ENCODE results near the gene SNUPN.

The SNUPN gene

GRCh38 chr15:75656331-75656730, 30.8 kb upstream of the SNUPN start:
- Histone ChIP-seq H3K4me3 (ENCODE audit: low read depth, low read length, poor library complexity, severe bottlenecking) (no peak overlapping the region), H3F3A (ENCODE audit: insufficient read depth, low read length) (no peaks in the 10 kb centered on the region), H2AFZ (ENCODE audit: low read length) (no peak overlapping the region), H3K27me3 (ENCODE audit: insufficient read depth, low read length) (peaks cover 10% of the 10 kb centered on the region; the same call in 1 of the 2 replicates), H3K9me2 (ENCODE audit: low read depth, low read length) (no peaks in the 10 kb centered on the region), H3K4me2 (ENCODE audit: low read length) (no peak overlapping the region), H3K9ac (ENCODE audit: low read length) (no peak overlapping the region), H3K4me1 (ENCODE audit: insufficient read depth, low read length, severe bottlenecking) (no peaks in the 10 kb centered on the region), H4K20me1 (ENCODE audit: insufficient read depth, low read length) (no peaks in the 10 kb centered on the region), H3K36me3 (ENCODE audit: insufficient read depth, low read length) (no peaks in the 10 kb centered on the region), H3K9me3 (ENCODE audit: low read length) (no peaks in the 10 kb centered on the region), H3K79me2 (ENCODE audit: insufficient read depth, low read length) (no peaks in the 10 kb centered on the region), H3K27ac (ENCODE audit: low read depth, low read length, poor library complexity, severe bottlenecking) (no peak overlapping the region)
- TF ChIP-seq EZH2 (IDR thresholded peaks at IDR 0.05; ENCODE audit: borderline replicate concordance, low read length), result no peak
- TF ChIP-seq, protein P1, sequence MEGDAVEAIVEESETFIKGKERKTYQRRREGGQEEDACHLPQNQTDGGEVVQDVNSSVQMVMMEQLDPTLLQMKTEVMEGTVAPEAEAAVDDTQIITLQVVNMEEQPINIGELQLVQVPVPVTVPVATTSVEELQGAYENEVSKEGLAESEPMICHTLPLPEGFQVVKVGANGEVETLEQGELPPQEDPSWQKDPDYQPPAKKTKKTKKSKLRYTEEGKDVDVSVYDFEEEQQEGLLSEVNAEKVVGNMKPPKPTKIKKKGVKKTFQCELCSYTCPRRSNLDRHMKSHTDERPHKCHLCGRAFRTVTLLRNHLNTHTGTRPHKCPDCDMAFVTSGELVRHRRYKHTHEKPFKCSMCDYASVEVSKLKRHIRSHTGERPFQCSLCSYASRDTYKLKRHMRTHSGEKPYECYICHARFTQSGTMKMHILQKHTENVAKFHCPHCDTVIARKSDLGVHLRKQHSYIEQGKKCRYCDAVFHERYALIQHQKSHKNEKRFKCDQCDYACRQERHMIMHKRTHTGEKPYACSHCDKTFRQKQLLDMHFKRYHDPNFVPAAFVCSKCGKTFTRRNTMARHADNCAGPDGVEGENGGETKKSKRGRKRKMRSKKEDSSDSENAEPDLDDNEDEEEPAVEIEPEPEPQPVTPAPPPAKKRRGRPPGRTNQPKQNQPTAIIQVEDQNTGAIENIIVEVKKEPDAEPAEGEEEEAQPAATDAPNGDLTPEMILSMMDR (IDR thresholded peaks at IDR 0.05; ENCODE audit: low read length), result no peak

GRCh38 chr15:75655931-75656330, 30.4 kb upstream of the SNUPN start:
- Histone ChIP-seq H4K20me1 (ENCODE audit: insufficient read depth, low read length) (no peaks in the 10 kb centered on the region), H3K4me1 (ENCODE audit: insufficient read depth, low read length, severe bottlenecking) (no peaks in the 10 kb centered on the region), H3K27me3 (ENCODE audit: insufficient read depth, low read length) (peaks cover 9% of the 10 kb centered on the region; the same call in 1 of the 2 replicates), H2AFZ (ENCODE audit: low read length) (no peak overlapping the region), H3K4me2 (ENCODE audit: low read length) (no peak overlapping the region), H3K9me2 (ENCODE audit: low read depth, low read length) (no peaks in the 10 kb centered on the region), H3F3A (ENCODE audit: insufficient read depth, low read length) (no peaks in the 10 kb centered on the region), H3K27ac (ENCODE audit: low read depth, low read length, poor library complexity, severe bottlenecking) (no peak overlapping the region), H3K9ac (ENCODE audit: low read length) (no peak overlapping the region), H3K79me2 (ENCODE audit: insufficient read depth, low read length) (no peaks in the 10 kb centered on the region), H3K36me3 (ENCODE audit: insufficient read depth, low read length) (no peaks in the 10 kb centered on the region), H3K9me3 (ENCODE audit: low read length) (no peaks in the 10 kb centered on the region), H3K4me3 (ENCODE audit: low read depth, low read length, poor library complexity, severe bottlenecking) (no peak overlapping the region)
- no peak for TF ChIP-seq EZH2 (IDR thresholded peaks at IDR 0.05; ENCODE audit: borderline replicate concordance, low read length)
- TF ChIP-seq, protein P1 (IDR thresholded peaks at IDR 0.05; ENCODE audit: low read length), result no peak

- Histone ChIP-seq H3K36me3 (ENCODE audit: insufficient read depth, low read length) (no peaks in the 10 kb centered on the region), H3K9me3 (ENCODE audit: low read length) (no peaks in the 10 kb centered on the region), H3K4me3 (ENCODE audit: low read depth, low read length, poor library complexity, severe bottlenecking) (no peak overlapping the region), H3K9ac (ENCODE audit: low read length) (no peak overlapping the region), H3F3A (ENCODE audit: insufficient read depth, low read length) (no peaks in the 10 kb centered on the region), H3K4me2 (ENCODE audit: low read length) (no peak overlapping the region), H2AFZ (ENCODE audit: low read length) (no peak overlapping the region), H3K79me2 (ENCODE audit: insufficient read depth, low read length) (no peaks in the 10 kb centered on the region), H3K4me1 (ENCODE audit: insufficient read depth, low read length, severe bottlenecking) (no peaks in the 10 kb centered on the region), H3K27me3 (ENCODE audit: insufficient read depth, low read length) (peaks cover 6% of the 10 kb centered on the region; the same call in 1 of the 2 replicates), H3K27ac (ENCODE audit: low read depth, low read length, poor library complexity, severe bottlenecking) (no peak overlapping the region), H3K9me2 (ENCODE audit: low read depth, low read length) (no peaks in the 10 kb centered on the region), H4K20me1 (ENCODE audit: insufficient read depth, low read length) (no peaks in the 10 kb centered on the region)
- TF ChIP-seq, protein P1 (IDR thresholded peaks at IDR 0.05; ENCODE audit: low read length), result no peak
- no peak for TF ChIP-seq EZH2 (IDR thresholded peaks at IDR 0.05; ENCODE audit: borderline replicate concordance, low read length)
Measured at GRCh38 chr15:75654201-75654907, 28.8 kb upstream of the SNUPN start.
